Measurements from ENCODE around the gene ANGPTL5. TPM values are rescaled to one million over a fixed set of nuclear protein-coding genes. Genes with fewer than 3 reads are reported as not detected.
"Not testable (repeated sequence)": the region's sequence is repeated elsewhere in the genome, so short reads cannot be mapped to it uniquely, and the experiment has no call there.

Gene ANGPTL5
- total RNA-seq, 2 donors from 2014 or later, result 0.42 to 2.0 TPM

DNA sequence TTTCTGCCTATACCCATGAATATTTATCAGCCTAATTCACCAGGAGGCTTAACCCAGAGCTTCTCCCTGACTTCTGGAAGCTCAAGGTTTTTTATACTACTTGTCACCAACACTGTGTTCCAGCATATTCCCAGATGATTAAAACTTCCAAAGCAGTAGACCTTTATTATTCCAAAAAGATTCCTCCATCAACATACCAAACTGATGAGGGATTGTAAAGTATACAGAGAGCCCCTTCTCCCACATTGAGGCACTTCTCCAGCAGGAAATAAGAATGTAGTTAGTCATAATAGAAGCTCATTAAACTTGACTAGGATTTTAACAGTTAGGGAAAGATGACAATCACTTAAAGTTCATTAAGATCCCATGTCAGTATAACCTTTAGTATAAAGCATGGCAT, 53.0 kb downstream of the ANGPTL5 start:
- H3K27ac ChIP-seq, result no peak overlapping the region

DNA sequence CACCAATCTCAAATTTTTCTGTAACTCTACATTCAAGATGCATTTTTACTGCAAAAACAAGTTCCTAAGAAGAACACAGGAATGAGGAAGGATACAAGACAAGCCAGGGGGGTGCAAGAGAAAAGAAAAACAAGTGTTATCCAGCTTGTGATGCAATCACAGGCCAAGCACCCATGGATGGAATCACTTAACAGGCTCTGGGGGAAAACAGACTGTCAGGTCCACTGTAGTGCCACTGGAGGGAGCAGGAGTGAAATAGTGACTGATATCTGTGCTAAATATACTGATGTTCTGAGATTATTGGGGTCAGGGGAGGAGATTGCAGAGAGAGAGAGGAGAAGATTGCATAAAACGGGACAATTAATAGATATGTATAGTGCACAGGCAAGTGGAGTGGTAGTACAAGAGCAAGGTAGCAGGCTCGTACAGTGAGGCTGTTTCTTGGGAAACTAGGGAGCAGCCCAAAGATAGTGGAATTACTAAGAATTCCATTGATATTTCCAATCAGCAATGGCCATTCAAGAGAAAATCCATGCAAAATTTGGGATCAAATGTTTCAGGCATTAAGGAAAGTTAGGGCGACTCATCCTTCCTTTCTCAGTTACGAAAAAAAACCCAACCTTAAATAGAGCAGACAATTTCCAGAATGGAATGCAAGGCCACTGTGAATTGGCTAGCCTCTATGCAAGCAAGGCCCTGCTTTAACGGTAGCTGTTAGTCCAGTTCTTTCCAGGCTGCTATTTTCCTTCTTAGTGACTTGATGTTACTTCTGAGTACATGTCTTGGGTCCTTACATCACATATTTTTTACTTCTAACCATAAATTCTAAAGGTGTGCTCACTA, 53.7 kb downstream of the ANGPTL5 start:
- Histone ChIP-seq H3K36me3 (no peaks in the 10 kb centered on the region), H3K27me3 (replicated peaks; ENCODE audit: insufficient read depth) (no peaks in the 10 kb centered on the region), H3K27ac (no peak overlapping the region), H3K4me3 (no peak overlapping the region), H3K4me1 (ENCODE audit: control insufficient read depth in 1 of 2, low read depth in 2 of 2) (peaks cover 0 to 14% of the 10 kb centered on the region in 2 donors), H3K9me3 (no peaks in the 10 kb centered on the region)
- ATAC-seq (ENCODE audit: insufficient number of reproducible peaks, low FRiP score, low read depth) (no peak), DNase-seq (ENCODE audit: low spot score) (no peak)
- TF ChIP-seq, protein P1, sequence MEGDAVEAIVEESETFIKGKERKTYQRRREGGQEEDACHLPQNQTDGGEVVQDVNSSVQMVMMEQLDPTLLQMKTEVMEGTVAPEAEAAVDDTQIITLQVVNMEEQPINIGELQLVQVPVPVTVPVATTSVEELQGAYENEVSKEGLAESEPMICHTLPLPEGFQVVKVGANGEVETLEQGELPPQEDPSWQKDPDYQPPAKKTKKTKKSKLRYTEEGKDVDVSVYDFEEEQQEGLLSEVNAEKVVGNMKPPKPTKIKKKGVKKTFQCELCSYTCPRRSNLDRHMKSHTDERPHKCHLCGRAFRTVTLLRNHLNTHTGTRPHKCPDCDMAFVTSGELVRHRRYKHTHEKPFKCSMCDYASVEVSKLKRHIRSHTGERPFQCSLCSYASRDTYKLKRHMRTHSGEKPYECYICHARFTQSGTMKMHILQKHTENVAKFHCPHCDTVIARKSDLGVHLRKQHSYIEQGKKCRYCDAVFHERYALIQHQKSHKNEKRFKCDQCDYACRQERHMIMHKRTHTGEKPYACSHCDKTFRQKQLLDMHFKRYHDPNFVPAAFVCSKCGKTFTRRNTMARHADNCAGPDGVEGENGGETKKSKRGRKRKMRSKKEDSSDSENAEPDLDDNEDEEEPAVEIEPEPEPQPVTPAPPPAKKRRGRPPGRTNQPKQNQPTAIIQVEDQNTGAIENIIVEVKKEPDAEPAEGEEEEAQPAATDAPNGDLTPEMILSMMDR (IDR thresholded peaks at IDR 0.05), result no peak

More for the DNA sequence above, 53.0 kb downstream of the ANGPTL5 start:
- Histone ChIP-seq H3K9me3 (no peaks in the 10 kb centered on the region), H3K4me1 (ENCODE audit: control insufficient read depth in 1 of 2, low read depth in 2 of 2) (peaks cover 0 to 14% of the 10 kb centered on the region in 2 donors), H3K4me3 (no peak overlapping the region), H3K27me3 (replicated peaks; ENCODE audit: insufficient read depth) (no peaks in the 10 kb centered on the region), H3K36me3 (no peaks in the 10 kb centered on the region)
- ATAC-seq (ENCODE audit: insufficient number of reproducible peaks, low FRiP score, low read depth), result no peak
- no peak for DNase-seq (ENCODE audit: low spot score)
- TF ChIP-seq, protein P1 (IDR thresholded peaks at IDR 0.05), result no peak

DNA sequence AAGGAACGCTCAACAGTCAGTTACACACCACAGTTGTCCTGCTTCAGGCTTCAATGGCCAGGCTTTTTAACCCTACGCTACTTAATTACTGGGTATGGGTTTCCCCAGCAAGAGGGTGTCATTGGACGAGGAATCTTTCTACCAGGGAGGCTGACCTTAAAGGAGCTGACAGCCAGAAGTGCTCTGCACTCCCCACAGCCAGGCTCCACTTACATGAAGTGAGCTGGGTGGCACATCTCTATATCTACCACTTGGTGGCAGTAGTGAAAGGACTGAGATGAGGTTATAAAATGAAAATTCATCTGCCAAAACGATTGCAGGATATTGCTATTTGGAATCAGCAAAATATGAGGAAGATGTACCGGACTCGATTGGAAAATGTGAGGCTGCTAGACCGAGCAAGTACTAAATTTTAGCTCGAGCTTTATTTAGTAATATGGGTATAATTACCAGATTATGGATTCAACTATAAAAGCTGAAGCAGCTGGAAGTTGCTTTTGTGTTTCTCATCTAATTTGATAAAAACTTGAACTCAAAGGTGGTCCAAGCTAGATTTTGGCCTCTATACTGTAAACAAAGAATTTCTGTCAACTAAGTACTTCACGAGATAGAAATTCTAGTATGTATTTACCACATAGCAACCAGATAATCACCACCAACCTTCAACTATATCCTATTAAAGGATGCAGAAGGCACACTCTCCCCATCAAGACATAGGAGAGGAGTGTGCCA, 55.5 kb downstream of the ANGPTL5 start:
- H3K27me3 ChIP-seq (replicated peaks; ENCODE audit: insufficient read depth), result no peaks in the 10 kb centered on the region
- H3K4me1 ChIP-seq (ENCODE audit: control insufficient read depth in 1 of 2, low read depth in 2 of 2), result peaks cover 0 to 14% of the 10 kb centered on the region in 2 donors
- no peaks in the 10 kb centered on the region for H3K36me3 ChIP-seq
- DNase-seq (ENCODE audit: low spot score) (no peak), ATAC-seq (ENCODE audit: insufficient number of reproducible peaks, low FRiP score, low read depth) (no peak)
- H3K27ac ChIP-seq, result no peak overlapping the region
- TF ChIP-seq, protein P1 (IDR thresholded peaks at IDR 0.05), result peak; percentile 75
- no peak overlapping the region for H3K4me3 ChIP-seq
- H3K9me3 ChIP-seq, result no peaks in the 10 kb centered on the region

DNA sequence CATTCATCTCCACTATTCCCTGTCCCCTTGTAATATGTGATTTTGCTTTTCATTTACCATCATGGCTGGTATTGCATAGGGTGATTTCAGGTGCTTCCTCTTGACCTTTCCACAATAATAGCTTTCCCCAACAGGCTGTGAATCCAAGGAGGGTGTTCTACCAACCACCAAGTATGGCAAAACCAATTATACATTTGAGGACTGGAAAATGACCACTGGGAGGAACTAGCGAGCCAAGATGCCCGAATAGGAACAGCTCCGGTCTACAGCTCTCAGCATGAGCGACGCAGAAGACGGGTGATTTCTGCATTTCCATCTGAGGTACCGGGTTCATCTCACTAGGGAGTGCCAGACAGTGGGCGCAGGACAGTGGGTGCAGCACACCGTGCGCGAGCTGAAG, 64.1 kb downstream of the ANGPTL5 start:
- not testable (repeated sequence) for H3K4me1 ChIP-seq (ENCODE audit: control insufficient read depth in 1 of 2, low read depth in 2 of 2); H3K36me3 ChIP-seq; H3K27me3 ChIP-seq (replicated peaks; ENCODE audit: insufficient read depth); DNase-seq (ENCODE audit: low spot score); H3K27ac ChIP-seq; ATAC-seq (ENCODE audit: insufficient number of reproducible peaks, low FRiP score, low read depth); H3K4me3 ChIP-seq; H3K9me3 ChIP-seq

DNA sequence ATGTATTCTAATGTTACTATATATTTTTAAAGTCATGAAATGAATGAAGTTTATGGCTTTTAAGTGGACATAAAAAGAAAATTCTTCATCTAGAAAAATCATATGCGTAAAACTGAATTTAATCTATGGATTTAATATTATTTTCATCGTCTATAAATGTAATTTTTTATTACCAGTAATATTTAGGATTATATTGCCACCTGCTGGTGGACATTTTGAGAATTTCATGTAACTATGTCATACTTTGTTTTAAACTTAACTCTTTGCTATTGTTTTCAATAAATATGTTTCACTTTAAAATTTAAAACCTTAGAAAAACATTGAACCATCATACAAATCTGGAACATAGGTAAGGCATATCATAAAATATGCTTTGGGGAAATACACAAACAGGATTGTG, 68.1 kb downstream of the ANGPTL5 start:
- H3K4me3 ChIP-seq, result no peak overlapping the region
- ATAC-seq (ENCODE audit: insufficient number of reproducible peaks, low FRiP score, low read depth) (no peak), DNase-seq (ENCODE audit: low spot score) (no peak)
- H3K4me1 ChIP-seq (ENCODE audit: control insufficient read depth in 1 of 2, low read depth in 2 of 2), result no peaks in the 10 kb centered on the region
- no peak overlapping the region for H3K27ac ChIP-seq
- no peaks in the 10 kb centered on the region for H3K36me3 ChIP-seq
- no peaks in the 10 kb centered on the region for H3K27me3 ChIP-seq (replicated peaks; ENCODE audit: insufficient read depth)
- no peaks in the 10 kb centered on the region for H3K9me3 ChIP-seq
- TF ChIP-seq, protein P1 (IDR thresholded peaks at IDR 0.05), result peak; percentile 50

Data from thoracic aorta (tissue), 2 donors.